Spleen (tissue), 11 donors: ENCODE measurements around the gene SLC34A1. TPM values are rescaled to one million over a fixed set of nuclear protein-coding genes. Genes with fewer than 3 reads are reported as not detected.

ENCODE experiments used
- DNase-seq: peaks from one replicate; pipeline ENCODE4 v3.0.0-alpha.2; 2020
- H3K27ac ChIP-seq, 8 donors: fragments of 200-600 bp; sonication (generic) in 7 of 8; 1 replicate in 4 of 8; 2 replicates in 4 of 8; pipeline versions ENCODE4 v1.5.0 to v1.8.0; 2016 to 2021; ENCODE audit warnings: inconsistent platforms in 4 of 8, mild to moderate bottlenecking in 4 of 8, moderate library complexity in 1 of 8
- H3K27me3 ChIP-seq, 7 donors: fragments of 200-600 bp; sonication (generic) in 6 of 7; replicated peaks in 1 of 7; 1 replicate in 4 of 7; 2 replicates in 3 of 7; pipeline versions ENCODE4 v1.5.0 to v1.8.0; 2016 to 2021; ENCODE audit warnings: inconsistent platforms in 3 of 7, mild to moderate bottlenecking in 1 of 7
- H3K36me3 ChIP-seq, 6 donors: fragments of 200-600 bp; sonication (generic) in 5 of 6; 1 replicate in 4 of 6; 2 replicates in 2 of 6; pipeline versions ENCODE4 v1.5.0 to v1.8.0; 2016 to 2021; ENCODE audit warnings: inconsistent platforms in 2 of 6
- H3K4me1 ChIP-seq, 6 donors: fragments of 200-600 bp; sonication (generic) in 5 of 6; 1 replicate in 3 of 6; 2 replicates in 3 of 6; pipeline versions ENCODE4 v1.5.0 to v1.8.0; 2016 to 2021; ENCODE audit warnings: inconsistent platforms in 3 of 6
- H3K4me3 ChIP-seq, 8 donors: fragments of 200-600 bp; sonication (generic) in 7 of 8; 1 replicate in 4 of 8; 2 replicates in 4 of 8; pipeline versions ENCODE4 v1.5.0 to v1.8.0; 2016 to 2021; ENCODE audit warnings: inconsistent platforms in 4 of 8, mild to moderate bottlenecking in 4 of 8, moderate library complexity in 2 of 8
- H3K9me3 ChIP-seq, 8 donors: fragments of 200-600 bp; sonication (generic) in 7 of 8; 1 replicate in 4 of 8; 2 replicates in 4 of 8; pipeline versions ENCODE4 v1.5.0 to v1.8.0; 2016 to 2021; ENCODE audit warnings: inconsistent platforms in 4 of 8
- CTCF ChIP-seq, 11 experiments: fragments of 200-600 bp in 7 of 11; fragments of 450-650 bp in 4 of 11; sonication (generic) in 4 of 11; IDR thresholded peaks in 8 of 11; conservative IDR thresholded peaks in 3 of 11; 1 replicate in 7 of 11; 2 replicates in 4 of 11; pipeline versions ENCODE4 v1.4.0 to v1.8.0; 2016 to 2021; ENCODE audit warnings: antibody characterized with exemption in 11 of 11, inconsistent platforms in 4 of 11, mild to moderate bottlenecking in 1 of 11
- POLR2A ChIP-seq, 3 donors: fragments of 450-650 bp; IDR thresholded peaks; one replicate each; pipeline ENCODE4 v1.5.1; 2017; ENCODE audit warnings: antibody characterized with exemption in 3 of 3, mild to moderate bottlenecking in 1 of 3
- POLR2AphosphoS5 ChIP-seq, 3 donors: sonication (generic); formaldehyde crosslinking; IDR thresholded peaks; one replicate each; pipeline ENCODE4 v1.5.1; 2017; ENCODE audit warnings: antibody characterized with exemption in 3 of 3
- WGBS, 5 donors: extraction: QIAGEN DNeasy Blood & Tissue Kit in 3 of 5; methylation state at CpG; one replicate each; pipeline versions ENCODE4 v1.1.5 to v1.1.7; 2013 to 2018; 5-methylcytosine and 5-hydroxymethylcytosine counted together
- intact Hi-C: fragments of 100-400 bp; cut with DNase I; formaldehyde crosslinking; loops from one replicate; pipeline ENCODE4 v1.15.0; 2023; ENCODE audit warnings: low total_unique reads
- polyA plus RNA-seq, 3 donors: library from polyadenylated mRNA; stranded (reverse); fragments of 200-250 nt; gene quantifications; one replicate each; pipeline ENCODE4 v1.2.1, GENCODE V29; 2013
- total RNA-seq, 7 donors: library from RNA; depleted of rRNA in 3 of 7; stranded (reverse); fragments of >200 nt in 3 of 7; fragmentation: NEBNext Ultra II Directional in 4 of 7; extraction: Animal tissue kit (Norgen Biotek cat#: 25700) in 4 of 7; gene quantifications; one replicate each; pipeline versions ENCODE4 v1.1.0 to v1.2.1, GENCODE V29; 2016 to 2021
- donor health status: healthy with polysubstance abuse.
- donor health status: DM: no; HTN: no; CAD: no; lungs with moderate emphysema.
- donor health status: DM: no; HTN: no; CAD: no.
- donor health status: Bipolar disorder and iron deficiency.
- donor health status: healthy.
- donor health status: DM: no; HTN: no; CAD: no.
- donor health status: DM: yes; HTN: yes; CAD: no.

Gene SLC34A1
- total and polyA plus RNA-seq, 10 donors = 0.02 to 0.77 (median 0.14) TPM; not detected in 3

GRCh38 chr5:177405805-177406204 is 21.6 kb downstream of the SLC34A1 start:
- no peaks in the 10 kb centered on the region for H3K36me3 ChIP-seq
- peak in 10 of 11 experiments; percentile 17 to 74 (median 52) for TF ChIP-seq CTCF (IDR thresholded peaks at IDR 0.05 in 8 of 11, conservative IDR thresholded peaks at IDR 0.05 in 3 of 11)
- TF ChIP-seq POLR2A (IDR thresholded peaks at IDR 0.05) = no peak
- peak; percentile 32 to 61 (median 60) for TF ChIP-seq POLR2AphosphoS5 (IDR thresholded peaks at IDR 0.05)
- peak; percentile 93 for DNase-seq
- peaks cover 0 to 34% (median 30%) of the 10 kb centered on the region in 7 donors for H3K27me3 ChIP-seq
- H3K27ac ChIP-seq = peak overlapping the region in 7 of 8 donors; percentile 11 to 84 (median 58)
- H3K9me3 ChIP-seq = no peaks in the 10 kb centered on the region
- WGBS, 5 donors = 8 to 59% (median 35%) methylated on average over 3 to 5 of the region's 5 CpGs
- peaks cover 33 to 59% (median 46%) of the 10 kb centered on the region in 6 donors for H3K4me1 ChIP-seq
- H3K4me3 ChIP-seq = peak overlapping the region in 1 of 8 donors; percentile 37
- intact Hi-C loops = no loop called here

- Histone ChIP-seq H3K4me1 (peaks cover 13 to 62% (median 31%) of the 10 kb centered on the region in 6 donors), H3K27me3 (no peaks in the 10 kb centered on the region), H3K27ac (peak within 1 kb of the TSS in 3 of 8 donors; percentile 40 to 83 (median 46)), H3K4me3 (no peak within 1 kb of the TSS), H3K36me3 (no peaks in the 10 kb centered on the region), H3K9me3 (no peaks in the 10 kb centered on the region)
- TF ChIP-seq POLR2A (IDR thresholded peaks at IDR 0.05) = no peak
- no peak for TF ChIP-seq CTCF (IDR thresholded peaks at IDR 0.05 in 8 of 11, conservative IDR thresholded peaks at IDR 0.05 in 3 of 11)
- no peak for TF ChIP-seq POLR2AphosphoS5 (IDR thresholded peaks at IDR 0.05)
- DNase-seq = no peak
- WGBS, 5 donors = 86 to 91% (median 89%) methylated on average over 9 of the region's 9 CpGs
- intact Hi-C loops = no loop called here
Measured at GRCh38 chr5:177409043-177409801, 25.0 kb downstream of the SLC34A1 start, which contains the start of gene F12. TSS of gene F12 (minus strand) at chr5:177409564. CDS start at chr5:177409527, 37 bp downstream.

- Histone ChIP-seq H3K4me3 (no peak overlapping the region), H3K36me3 (no peaks in the 10 kb centered on the region), H3K9me3 (no peaks in the 10 kb centered on the region), H3K27ac (peak overlapping the region in 4 of 8 donors; percentile 15 to 83 (median 43)), H3K27me3 (no peaks in the 10 kb centered on the region), H3K4me1 (peaks cover 2 to 51% (median 17%) of the 10 kb centered on the region in 6 donors)
- DNase-seq = no peak
- intact Hi-C loops = no loop called here
- WGBS, 5 donors = 45 to 68% (median 57%) methylated on average over 3 of the region's 3 CpGs
- TF ChIP-seq POLR2AphosphoS5 (IDR thresholded peaks at IDR 0.05) (no peak), POLR2A (IDR thresholded peaks at IDR 0.05) (no peak), CTCF (IDR thresholded peaks at IDR 0.05 in 8 of 11, conservative IDR thresholded peaks at IDR 0.05 in 3 of 11) (no peak)
Measured at GRCh38 chr5:177410575-177410974, 26.3 kb downstream of the SLC34A1 start.

- TF ChIP-seq CTCF (IDR thresholded peaks at IDR 0.05 in 8 of 11, conservative IDR thresholded peaks at IDR 0.05 in 3 of 11) = no peak
- no peak for TF ChIP-seq POLR2A (IDR thresholded peaks at IDR 0.05)
- TF ChIP-seq POLR2AphosphoS5 (IDR thresholded peaks at IDR 0.05) = no peak
- Histone ChIP-seq H3K4me3 (peak overlapping the region in 1 of 8 donors; percentile 36), H3K36me3 (no peaks in the 10 kb centered on the region), H3K9me3 (no peaks in the 10 kb centered on the region), H3K27me3 (no peaks in the 10 kb centered on the region), H3K27ac (peak overlapping the region in 7 of 8 donors; percentile 20 to 83 (median 67)), H3K4me1 (peaks cover 0 to 59% (median 14%) of the 10 kb centered on the region in 6 donors)
- WGBS, 5 donors = 67 to 80% (median 73%) methylated on average over 8 of the region's 8 CpGs
- intact Hi-C loops = no loop called here
- DNase-seq = no peak
Measured at GRCh38 chr5:177412603-177413233, 28.5 kb downstream of the SLC34A1 start.
